Mesangial cell (primary cell): ENCODE results near the gene ZDHHC14. TPM values are rescaled to one million over a fixed set of nuclear protein-coding genes. Genes with fewer than 3 reads are reported as not detected.

ENCODE experiments used
- total RNA-seq: library from RNA; depleted of rRNA; stranded (reverse); fragments of >200 nt; gene quantifications from 2 replicates; pipeline ENCODE4 v1.2.3, GENCODE V29; 2015

The ZDHHC14 gene
- 5.1 and 6.6 TPM in 2 replicates for total RNA-seq

GRCh38 chr6:157380779-157381561 is at the start of gene ZDHHC14:
Gene ZDHHC14 (plus strand): TSS chr6:157381190.

Other genes with a start within 250 kb of the ZDHHC14 start
- gene TMEM242, start 57.7 kb upstream of the ZDHHC14 start, total RNA-seq, result 3.4 and 4.2 TPM in 2 replicates